KMS-11 (cell line): Measurements from ENCODE around the gene PEX11B.
"Not testable (repeated sequence)": the region's sequence is repeated elsewhere in the genome, so short reads cannot be mapped to it uniquely, and the experiment has no call there.

Source experiments
- H2AFZ ChIP-seq: fragments of 200-600 bp; sonication (generic); 2 replicates; pipeline ENCODE4 v1.6.1; 2016; ENCODE audit warnings: antibody characterized with exemption, mixed run types, low read depth
- H3K27ac ChIP-seq: fragments of 200-600 bp; sonication (generic); 2 replicates; pipeline ENCODE4 v1.6.1; 2016; ENCODE audit warnings: mild to moderate bottlenecking, mixed run types
- H3K27me3 ChIP-seq: fragments of 200-600 bp; sonication (generic); 2 replicates; pipeline ENCODE4 v1.6.1; 2017; ENCODE audit warnings: mild to moderate bottlenecking, low read depth, mixed run types, moderate library complexity; ENCODE audit not compliant: insufficient read depth
- H3K36me3 ChIP-seq: fragments of 200-600 bp; sonication (generic); 2 replicates; pipeline ENCODE4 v1.6.1; 2017; ENCODE audit warnings: mild to moderate bottlenecking, mixed run types; ENCODE audit not compliant: insufficient read depth
- H3K4me1 ChIP-seq: fragments of 200-600 bp; sonication (generic); 2 replicates; pipeline ENCODE4 v1.6.1; 2016; ENCODE audit warnings: mild to moderate bottlenecking, low read depth, mixed run types; ENCODE audit not compliant: poor library complexity, severe bottlenecking
- H3K4me2 ChIP-seq: fragments of 200-600 bp; sonication (generic); 2 replicates; pipeline ENCODE4 v1.7.0; 2016; ENCODE audit warnings: mild to moderate bottlenecking, mixed run types
- H3K4me3 ChIP-seq: fragments of 200-600 bp; sonication (generic); IDR thresholded peaks from 2 replicates; pipeline ENCODE4 v1.6.1; 2017; ENCODE audit warnings: low read depth, low read length, mixed read lengths; ENCODE audit not compliant: insufficient read depth
- H3K79me2 ChIP-seq: fragments of 200-600 bp; sonication (generic); 2 replicates; pipeline ENCODE4 v1.6.1; 2016; ENCODE audit warnings: low read depth, mixed run types; ENCODE audit not compliant: insufficient read depth
- H3K9ac ChIP-seq: fragments of 200-600 bp; sonication (generic); 2 replicates; pipeline ENCODE4 v1.6.1; 2016; ENCODE audit warnings: mild to moderate bottlenecking, mixed run types
- H4K20me1 ChIP-seq: fragments of 200-600 bp; sonication (generic); 2 replicates; pipeline ENCODE4 v1.6.1; 2016; ENCODE audit warnings: mild to moderate bottlenecking, mixed run types; ENCODE audit not compliant: insufficient read depth
- CTCF ChIP-seq: fragments of 200-600 bp; sonication (generic); conservative IDR thresholded peaks from 2 replicates; pipeline ENCODE4 v1.6.1; 2017; ENCODE audit warnings: low read depth, mild to moderate bottlenecking, antibody characterized with exemption, low read length, moderate library complexity, mixed read lengths

The PEX11B gene

GRCh38 chr1:145942405-145942804, 23.9 kb upstream of the PEX11B start:
- Histone ChIP-seq H4K20me1 (no peaks in the 10 kb centered on the region), H2AFZ (no peak overlapping the region), H3K4me3 (no peak overlapping the region), H3K4me2 (no peak overlapping the region), H3K9ac (no peak overlapping the region), H3K4me1 (peaks cover 9% of the 10 kb centered on the region), H3K79me2 (no peaks in the 10 kb centered on the region), H3K27ac (no peak overlapping the region), H3K36me3 (no peaks in the 10 kb centered on the region), H3K27me3 (no peaks in the 10 kb centered on the region)
- TF ChIP-seq CTCF = no peak

GRCh38 chr1:145937436-145937835, 18.9 kb upstream of the PEX11B start:
- no peak overlapping the region for H3K4me2 ChIP-seq
- peaks cover 18% of the 10 kb centered on the region for H3K4me1 ChIP-seq
- H3K27me3 ChIP-seq = no peaks in the 10 kb centered on the region
- H3K27ac ChIP-seq = no peak overlapping the region
- no peaks in the 10 kb centered on the region for H3K79me2 ChIP-seq
- no peak overlapping the region for H3K4me3 ChIP-seq
- no peaks in the 10 kb centered on the region for H4K20me1 ChIP-seq
- TF ChIP-seq CTCF = no peak
- H2AFZ ChIP-seq = no peak overlapping the region
- H3K9ac ChIP-seq = no peak overlapping the region
- H3K36me3 ChIP-seq = no peaks in the 10 kb centered on the region

- no peaks in the 10 kb centered on the region for H3K79me2 ChIP-seq
Observed at GRCh38 chr1:145936247-145936646, 17.7 kb upstream of the PEX11B start.

GRCh38 chr1:145935708-145936107, 17.2 kb upstream of the PEX11B start:
- H3K4me2 ChIP-seq = no peak overlapping the region
- H3K27me3 ChIP-seq = no peaks in the 10 kb centered on the region
- H3K79me2 ChIP-seq = no peaks in the 10 kb centered on the region
- H2AFZ ChIP-seq = no peak overlapping the region
- no peak overlapping the region for H3K9ac ChIP-seq
- no peak overlapping the region for H3K27ac ChIP-seq
- H3K4me1 ChIP-seq = peaks cover 18% of the 10 kb centered on the region
- H3K4me3 ChIP-seq = no peak overlapping the region
- H3K36me3 ChIP-seq = no peaks in the 10 kb centered on the region
- no peak for TF ChIP-seq CTCF
- H4K20me1 ChIP-seq = no peaks in the 10 kb centered on the region

More at GRCh38 chr1:145936247-145936646, 17.7 kb upstream of the PEX11B start:
- Histone ChIP-seq H3K4me3 (no peak overlapping the region), H3K27ac (no peak overlapping the region), H3K36me3 (no peaks in the 10 kb centered on the region), H3K9ac (no peak overlapping the region), H4K20me1 (no peaks in the 10 kb centered on the region), H3K4me1 (peaks cover 18% of the 10 kb centered on the region), H3K4me2 (no peak overlapping the region), H3K27me3 (no peaks in the 10 kb centered on the region), H2AFZ (no peak overlapping the region)
- TF ChIP-seq CTCF = no peak

GRCh38 chr1:145932522-145933009, 14.0 kb upstream of the PEX11B start:
- not testable (repeated sequence) for H3K27me3 ChIP-seq, H4K20me1 ChIP-seq, H3K9ac ChIP-seq, H2AFZ ChIP-seq, H3K27ac ChIP-seq, H3K4me2 ChIP-seq, H3K36me3 ChIP-seq, H3K4me3 ChIP-seq
- Histone ChIP-seq H3K79me2 (peaks cover 11% of the 10 kb centered on the region; the same call in 1 of the 2 replicates), H3K4me1 (peaks cover 19% of the 10 kb centered on the region)
